Measurements from ENCODE around the gene MFAP4. TPM values are rescaled to one million over a fixed set of nuclear protein-coding genes. Genes with fewer than 3 reads are reported as not detected.

MFAP4 gene
- total RNA-seq, 1 experiment from 2014 or later, result 1.5 TPM

GRCh38 chr17:19343256-19343630 is 43.7 kb downstream of the MFAP4 start:
- Histone ChIP-seq H2AFZ (ENCODE audit: low read length) (no peak overlapping the region), H3K23ac (ENCODE audit: insufficient read length, low read depth, low read length) (no peak overlapping the region), H3K9ac (ENCODE audit: extremely low read depth, insufficient read length, low read length) (no peak overlapping the region), H3T11ph (ENCODE audit: low read length) (no peak overlapping the region), H2AK5ac (ENCODE audit: insufficient read length, low read length) (no peak overlapping the region), H3K14ac (ENCODE audit: insufficient read depth, low read length) (no peak overlapping the region), H4K91ac (ENCODE audit: insufficient read length, low read depth, low read length) (no peak overlapping the region), H2BK120ac (ENCODE audit: low read depth, low read length, poor library complexity, severe bottlenecking) (no peak overlapping the region), H3K23me2 (ENCODE audit: insufficient read length, low read depth, low read length, poor library complexity, severe bottlenecking) (no peaks in the 10 kb centered on the region), H2BK5ac (ENCODE audit: insufficient read length, low read length) (no peak overlapping the region), H3K79me2 (ENCODE audit: insufficient read depth, low read length) (no peaks in the 10 kb centered on the region), H3K9me3 (ENCODE audit: control insufficient read depth, low read depth, low read length) (no peaks in the 10 kb centered on the region), H3K4me2 (ENCODE audit: insufficient read depth, insufficient read length, low read length) (no peak overlapping the region), H2BK20ac (ENCODE audit: low read depth, low read length, poor library complexity, severe bottlenecking) (no peak overlapping the region), H4K20me1 (ENCODE audit: control insufficient read depth, insufficient read depth, insufficient read length) (no peaks in the 10 kb centered on the region), H3K4me1 (ENCODE audit: insufficient read depth, low read length) (peaks cover 7% of the 10 kb centered on the region; the same call in 1 of the 2 replicates), H3K4ac (ENCODE audit: low read depth, low read length) (no peak overlapping the region), H2BK12ac (ENCODE audit: insufficient read length, low read depth, low read length) (no peak overlapping the region), H3K79me1 (ENCODE audit: insufficient read depth, low read depth, low read length, poor library complexity, severe bottlenecking) (no peaks in the 10 kb centered on the region), H3K56ac (ENCODE audit: insufficient read length, low read depth, low read length) (no peak overlapping the region), H2BK15ac (ENCODE audit: low read depth, low read length) (no peak overlapping the region), H3K27me3 (ENCODE audit: insufficient read depth, low read length) (no peaks in the 10 kb centered on the region), H3K18ac (ENCODE audit: insufficient read length, low read depth, low read length) (no peak overlapping the region), H4K5ac (ENCODE audit: insufficient read length, low read depth, low read length) (no peak overlapping the region), H3K27ac (ENCODE audit: insufficient read length, low read depth, low read length) (no peak overlapping the region), H4K8ac (replicated peaks; ENCODE audit: insufficient read length, low read depth, low read length) (no peak overlapping the region)
- H3K9me3 Mint-ChIP-seq, result no peaks in the 10 kb centered on the region
- no peaks in the 10 kb centered on the region for H3K27me3 Mint-ChIP-seq (ENCODE audit: low read depth)
- H3K27ac Mint-ChIP-seq, result no peak overlapping the region
- WGBS (ENCODE audit: extremely low coverage, insufficient read length, low lambda C conversion rate), result no CpG with 5 or more reads among the region's 7 CpGs
- H3K36me3 Mint-ChIP-seq (ENCODE audit: insufficient read depth in 1 of 3, low read depth in 3 of 3), result peaks cover 6 to 12% (median 11%) of the 10 kb centered on the region in 3 experiments; a peak in 6 of 7 replicates
- DNase-seq, result no peak
- no peak for TF ChIP-seq CTCF (conservative IDR thresholded peaks at IDR 0.05)
- H3K4me1 Mint-ChIP-seq, result peaks cover 25 to 32% of the 10 kb centered on the region in 2 experiments
- H3K4me3 Mint-ChIP-seq, result no peak overlapping the region

Measured in H9 (cell line).